Muscle of leg (tissue), 11 donors: Measurements from ENCODE around the gene IGF2BP1. TPM values are rescaled to one million over a fixed set of nuclear protein-coding genes. Genes with fewer than 3 reads are reported as not detected.
"Not testable (repeated sequence)": the region's sequence is repeated elsewhere in the genome, so short reads cannot be mapped to it uniquely, and the experiment has no call there.

Experiments used
- DNase-seq: peaks from one replicate; pipeline ENCODE4 v3.0.0; 2013
- H3K27ac ChIP-seq: one replicate; pipeline ENCODE4 v1.5.1; 2013; ENCODE audit warnings: mild to moderate bottlenecking, low read length, control low read depth
- H3K27me3 ChIP-seq: one replicate; pipeline ENCODE4 v1.6.1; 2013; ENCODE audit warnings: low read length; ENCODE audit not compliant: control insufficient read depth, insufficient read depth
- H3K36me3 ChIP-seq: one replicate; pipeline ENCODE4 v1.6.1; 2013; ENCODE audit warnings: low read length; ENCODE audit not compliant: control insufficient read depth, insufficient read depth
- H3K4me1 ChIP-seq: one replicate; pipeline ENCODE4 v1.6.1; 2013; ENCODE audit warnings: low read length; ENCODE audit not compliant: control insufficient read depth, insufficient read depth
- H3K4me3 ChIP-seq: one replicate; pipeline ENCODE4 v1.5.1; 2013; ENCODE audit warnings: low read length, control low read depth
- H3K9me3 ChIP-seq: replicated peaks from 2 replicates; pipeline ENCODE4 v1.6.1; 2013; ENCODE audit warnings: low read depth, low read length; ENCODE audit not compliant: control insufficient read depth
- WGBS: methylation state at CpG from one replicate; pipeline ENCODE4 v1.1.5; 2013; ENCODE audit warnings: missing lambda C conversion rate; ENCODE audit not compliant: insufficient coverage; 5-methylcytosine and 5-hydroxymethylcytosine counted together
- polyA plus RNA-seq, 8 donors: library from polyadenylated mRNA; unstranded; fragments of 120-200 nt; gene quantifications; one replicate each; pipeline versions ENCODE4 v1.2.1 to v1.2.3, GENCODE V29; 2013; ENCODE audit warnings: inconsistent platforms in 1 of 8, low replicate concordance in 1 of 8; ENCODE audit not compliant: insufficient read length in 8 of 8, insufficient read depth in 1 of 8
- total RNA-seq: library from RNA; stranded (reverse); fragments of 120-200 nt; gene quantifications from one replicate; pipeline ENCODE4 v1.2.4, GENCODE V29; 2013

IGF2BP1 gene
- total and polyA plus RNA-seq, 9 donors: 9.4 to 21.6 (median 16.8) TPM

GRCh38 chr17:49018116-49018612, 21.0 kb downstream of the IGF2BP1 start:
- Histone ChIP-seq H3K27me3 (no peaks in the 10 kb centered on the region), H3K36me3 (no peaks in the 10 kb centered on the region), H3K4me1 (peaks cover 50% of the 10 kb centered on the region), H3K4me3 (no peak overlapping the region), H3K9me3 (no peaks in the 10 kb centered on the region), H3K27ac (no peak overlapping the region)
- DNase-seq: no peak
- no CpG with 5 or more reads among the region's 4 CpGs for WGBS

- no peak overlapping the region for H3K27ac ChIP-seq
- H3K27me3 ChIP-seq: no peaks in the 10 kb centered on the region
- H3K4me1 ChIP-seq: peaks cover 46% of the 10 kb centered on the region
- H3K36me3 ChIP-seq: no peaks in the 10 kb centered on the region
- no peak for DNase-seq
- H3K4me3 ChIP-seq: no peak overlapping the region
- no CpG with 5 or more reads among the region's 1 CpG for WGBS
- H3K9me3 ChIP-seq: no peaks in the 10 kb centered on the region
Measured at GRCh38 chr17:49018748-49019147, 21.6 kb downstream of the IGF2BP1 start.

- Histone ChIP-seq H3K27ac (no peak overlapping the region), H3K27me3 (no peaks in the 10 kb centered on the region), H3K9me3 (no peaks in the 10 kb centered on the region), H3K4me3 (no peak overlapping the region), H3K4me1 (peaks cover 34% of the 10 kb centered on the region), H3K36me3 (no peaks in the 10 kb centered on the region)
- 50% methylated on average over 1 of the region's 8 CpGs for WGBS
- no peak for DNase-seq
Measured at GRCh38 chr17:49020609-49021008, 23.4 kb downstream of the IGF2BP1 start.

- Histone ChIP-seq H3K4me3 (no peak overlapping the region), H3K9me3 (no peaks in the 10 kb centered on the region), H3K27ac (no peak overlapping the region), H3K27me3 (no peaks in the 10 kb centered on the region), H3K36me3 (no peaks in the 10 kb centered on the region), H3K4me1 (peaks cover 28% of the 10 kb centered on the region)
- 18% methylated on average over 4 of the region's 5 CpGs for WGBS
- no peak for DNase-seq
Measured at GRCh38 chr17:49021095-49021767, 24.0 kb downstream of the IGF2BP1 start.

- Histone ChIP-seq H3K36me3 (no peaks in the 10 kb centered on the region), H3K27me3 (no peaks in the 10 kb centered on the region), H3K9me3 (no peaks in the 10 kb centered on the region), H3K27ac (no peak overlapping the region), H3K4me1 (peaks cover 24% of the 10 kb centered on the region), H3K4me3 (no peak overlapping the region)
- no peak for DNase-seq
- no CpG with 5 or more reads among the region's 2 CpGs for WGBS
Measured at GRCh38 chr17:49021768-49022103, 24.6 kb downstream of the IGF2BP1 start.

- H3K9me3 ChIP-seq: no peaks in the 10 kb centered on the region
- no peak overlapping the region for H3K4me3 ChIP-seq
- DNase-seq: peak; percentile 35
- 50% methylated on average over 2 of the region's 6 CpGs for WGBS
- H3K36me3 ChIP-seq: no peaks in the 10 kb centered on the region
- no peak overlapping the region for H3K27ac ChIP-seq
- no peaks in the 10 kb centered on the region for H3K27me3 ChIP-seq
- peaks cover 20% of the 10 kb centered on the region for H3K4me1 ChIP-seq
Measured at GRCh38 chr17:49022391-49022941, 25.3 kb downstream of the IGF2BP1 start.

GRCh38 chr17:49024523-49024922, 27.3 kb downstream of the IGF2BP1 start:
- Histone ChIP-seq H3K27me3 (no peaks in the 10 kb centered on the region), H3K4me3 (no peak overlapping the region), H3K27ac (no peak overlapping the region), H3K9me3 (no peaks in the 10 kb centered on the region), H3K4me1 (peaks cover 20% of the 10 kb centered on the region), H3K36me3 (no peaks in the 10 kb centered on the region)
- no peak for DNase-seq
- 67% methylated on average over 1 of the region's 3 CpGs for WGBS

- not testable (repeated sequence) for H3K27me3 ChIP-seq
- WGBS: no CpG with 5 or more reads among the region's 4 CpGs
- peaks cover 15% of the 10 kb centered on the region for H3K4me1 ChIP-seq
Measured at GRCh38 chr17:49026447-49026846, 29.3 kb downstream of the IGF2BP1 start.

GRCh38 chr17:49028271-49028670, 31.1 kb downstream of the IGF2BP1 start:
- Histone ChIP-seq H3K4me3 (no peak overlapping the region), H3K4me1 (peaks cover 3% of the 10 kb centered on the region), H3K27me3 (no peaks in the 10 kb centered on the region), H3K36me3 (no peaks in the 10 kb centered on the region), H3K9me3 (no peaks in the 10 kb centered on the region), H3K27ac (no peak overlapping the region)
- no CpG with 5 or more reads among the region's 1 CpG for WGBS
- DNase-seq: no peak

More at GRCh38 chr17:49026447-49026846, 29.3 kb downstream of the IGF2BP1 start:
- not testable (repeated sequence) for DNase-seq, H3K27ac ChIP-seq, H3K9me3 ChIP-seq, H3K36me3 ChIP-seq, H3K4me3 ChIP-seq

- no CpG with 5 or more reads among the region's 3 CpGs for WGBS
- Histone ChIP-seq H3K27ac (no peak overlapping the region), H3K9me3 (no peaks in the 10 kb centered on the region), H3K4me3 (no peak overlapping the region), H3K27me3 (no peaks in the 10 kb centered on the region), H3K4me1 (peaks cover 3% of the 10 kb centered on the region), H3K36me3 (peaks cover 2% of the 10 kb centered on the region)
- peak; percentile 18 for DNase-seq
Measured at GRCh38 chr17:49029801-49030200, 32.6 kb downstream of the IGF2BP1 start.
